ENCODE measurements around the gene RNF7.
"Not testable (repeated sequence)": the region's sequence is repeated elsewhere in the genome, so short reads cannot be mapped to it uniquely, and the experiment has no call there.

The RNF7 gene

DNA sequence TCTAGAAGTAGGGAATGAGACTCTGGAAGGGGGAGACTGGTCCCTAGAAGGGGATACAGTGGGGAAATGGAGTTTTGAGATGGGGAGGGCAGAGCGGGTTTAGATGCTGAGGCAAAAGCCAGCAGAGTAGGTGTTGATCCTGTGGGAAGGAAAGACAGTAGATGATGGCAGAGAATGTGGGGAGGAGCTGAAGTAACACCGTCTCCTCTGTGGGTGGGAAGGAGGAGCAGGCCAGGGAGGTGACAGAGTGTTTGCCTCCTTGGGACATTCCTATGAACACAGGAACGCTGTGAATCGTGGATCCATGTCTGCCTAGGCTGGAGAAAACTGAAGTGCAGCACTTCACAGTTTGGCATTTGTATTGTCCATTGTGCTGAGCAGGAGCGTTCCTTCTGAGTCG is 45.5 kb downstream of the RNF7 start:
- in situ Hi-C loops (cut with HindIII; ENCODE audit: low sequenced_read_pairs), result no loop called here
- no peak for DNase-seq (ENCODE audit: low read depth, low spot score)
- H3K4me3 ChIP-seq (ENCODE audit: low read depth, low read length), result no peak overlapping the region
- no peak for TF ChIP-seq CTCF (IDR thresholded peaks at IDR 0.05; ENCODE audit: low read depth, low read length)

GRCh38 chr3:141784096-141784495 is 46.0 kb downstream of the RNF7 start:
- H3K4me3 ChIP-seq (ENCODE audit: low read depth, low read length), result no peak overlapping the region
- DNase-seq (ENCODE audit: low read depth, low spot score), result no peak
- TF ChIP-seq CTCF (IDR thresholded peaks at IDR 0.05; ENCODE audit: low read depth, low read length), result no peak
- in situ Hi-C loops (cut with HindIII; ENCODE audit: low sequenced_read_pairs), result no loop called here

GRCh38 chr3:141784531-141784930 is 46.4 kb downstream of the RNF7 start:
- in situ Hi-C loops (cut with HindIII; ENCODE audit: low sequenced_read_pairs), result no loop called here
- no peak for DNase-seq (ENCODE audit: low read depth, low spot score)
- no peak overlapping the region for H3K4me3 ChIP-seq (ENCODE audit: low read depth, low read length)
- TF ChIP-seq CTCF (IDR thresholded peaks at IDR 0.05; ENCODE audit: low read depth, low read length), result no peak

DNA sequence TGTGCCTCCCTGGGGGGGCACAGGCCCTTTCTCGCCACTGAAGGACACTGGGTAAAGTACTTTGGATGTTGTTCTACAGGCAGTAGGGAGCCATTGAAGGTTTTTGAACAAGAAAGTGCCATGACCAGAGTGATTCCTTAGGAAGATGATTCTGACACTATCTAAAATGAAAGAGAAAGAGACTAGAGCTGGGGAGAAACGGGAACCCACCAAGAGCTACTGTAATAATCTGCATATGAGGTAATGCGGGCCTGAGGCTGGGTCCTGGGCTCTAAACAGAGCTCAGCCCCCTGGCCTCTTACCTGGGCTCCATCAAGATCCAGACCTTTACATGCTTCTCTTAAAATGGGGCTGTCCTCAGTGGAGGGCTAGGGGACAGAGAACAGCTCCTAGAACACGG is 50.1 kb downstream of the RNF7 start:
- H3K4me3 ChIP-seq (ENCODE audit: low read depth, low read length), result no peak overlapping the region
- no peak for TF ChIP-seq CTCF (IDR thresholded peaks at IDR 0.05; ENCODE audit: low read depth, low read length)
- in situ Hi-C loops (cut with HindIII; ENCODE audit: low sequenced_read_pairs), result no loop called here
- no peak for DNase-seq (ENCODE audit: low read depth, low spot score)

DNA sequence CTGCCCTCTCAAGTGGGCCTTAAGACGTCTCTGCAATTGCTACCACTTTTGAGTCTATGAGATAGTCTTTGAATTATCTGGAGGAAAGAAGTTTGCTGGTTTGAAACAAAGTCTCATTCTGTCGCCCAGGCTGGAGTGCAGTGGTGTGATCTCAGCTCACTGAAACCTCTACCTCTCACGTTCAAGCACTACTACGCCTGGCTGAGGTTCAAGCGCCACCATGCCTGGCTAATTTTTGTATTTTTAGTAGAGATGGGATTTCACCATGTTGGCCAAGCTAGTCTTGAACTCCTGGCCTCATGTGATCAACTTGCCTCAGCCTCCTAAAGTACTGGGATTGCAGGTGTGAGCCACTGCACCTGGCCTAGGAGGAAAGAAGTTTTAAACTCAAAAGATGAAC is 50.7 kb downstream of the RNF7 start:
- DNase-seq (ENCODE audit: low read depth, low spot score); in situ Hi-C loops (cut with HindIII; ENCODE audit: low sequenced_read_pairs); H3K4me3 ChIP-seq (ENCODE audit: low read depth, low read length): not testable (repeated sequence)

GRCh38 chr3:141789281-141789680 is 51.2 kb downstream of the RNF7 start:
- in situ Hi-C loops (cut with HindIII; ENCODE audit: low sequenced_read_pairs), result no loop called here
- no peak for DNase-seq (ENCODE audit: low read depth, low spot score)

GRCh38 chr3:141790171-141790570 is 52.1 kb downstream of the RNF7 start:
- no peak for DNase-seq (ENCODE audit: low read depth, low spot score)
- in situ Hi-C loops (cut with HindIII; ENCODE audit: low sequenced_read_pairs), result no loop called here
- TF ChIP-seq CTCF (IDR thresholded peaks at IDR 0.05; ENCODE audit: low read depth, low read length), result no peak
- no peak overlapping the region for H3K4me3 ChIP-seq (ENCODE audit: low read depth, low read length)

More at GRCh38 chr3:141789281-141789680, 51.2 kb downstream of the RNF7 start:
- no peak for TF ChIP-seq CTCF (IDR thresholded peaks at IDR 0.05; ENCODE audit: low read depth, low read length)
- H3K4me3 ChIP-seq (ENCODE audit: low read depth, low read length), result no peak overlapping the region
